Tibial nerve (tissue), 4 donors: ENCODE data around the gene CABLES2.

Experiments
- EP300 ChIP-seq, 2 donors: sonication (generic); formaldehyde crosslinking; IDR thresholded peaks; one replicate each; pipeline ENCODE4 v1.6.1; 2017; ENCODE audit warnings: antibody characterized with exemption in 2 of 2, mild to moderate bottlenecking in 1 of 2
- POLR2A ChIP-seq, 2 donors: fragments of 450-650 bp; IDR thresholded peaks; one replicate each; pipeline ENCODE4 v1.6.1; 2017; ENCODE audit warnings: antibody characterized with exemption in 2 of 2, mild to moderate bottlenecking in 2 of 2, moderate library complexity in 2 of 2
- TF ChIP-seq, protein P1 (sequence below), 5 experiments: fragments of 200-600 bp in 3 of 5; fragments of 450-650 bp in 2 of 5; sonication (generic) in 3 of 5; IDR thresholded peaks; one replicate each; pipeline ENCODE4 v1.5.1; 2016 to 2019; ENCODE audit warnings: antibody characterized with exemption in 5 of 5, mild to moderate bottlenecking in 3 of 5, moderate library complexity in 2 of 5

DNA sequence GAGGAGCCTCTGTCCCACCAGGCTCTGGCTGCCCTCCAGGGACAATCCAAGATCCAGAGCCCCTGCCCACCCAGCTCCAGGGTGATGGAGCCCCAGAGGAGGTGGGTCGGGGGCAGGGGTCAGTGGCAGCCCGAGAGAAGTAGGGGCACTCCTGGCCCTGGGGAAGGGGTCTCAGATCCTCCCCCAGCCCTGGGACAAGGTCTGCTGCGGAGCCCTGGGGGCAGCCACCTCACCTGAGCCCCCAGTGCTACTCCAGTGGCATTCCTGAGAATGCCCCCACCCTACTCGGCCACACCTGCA, 37.3 kb downstream of the CABLES2 start:
- TF ChIP-seq EP300 (IDR thresholded peaks at IDR 0.05), result no peak
- TF ChIP-seq POLR2A (IDR thresholded peaks at IDR 0.05), result no peak
- TF ChIP-seq, protein P1, sequence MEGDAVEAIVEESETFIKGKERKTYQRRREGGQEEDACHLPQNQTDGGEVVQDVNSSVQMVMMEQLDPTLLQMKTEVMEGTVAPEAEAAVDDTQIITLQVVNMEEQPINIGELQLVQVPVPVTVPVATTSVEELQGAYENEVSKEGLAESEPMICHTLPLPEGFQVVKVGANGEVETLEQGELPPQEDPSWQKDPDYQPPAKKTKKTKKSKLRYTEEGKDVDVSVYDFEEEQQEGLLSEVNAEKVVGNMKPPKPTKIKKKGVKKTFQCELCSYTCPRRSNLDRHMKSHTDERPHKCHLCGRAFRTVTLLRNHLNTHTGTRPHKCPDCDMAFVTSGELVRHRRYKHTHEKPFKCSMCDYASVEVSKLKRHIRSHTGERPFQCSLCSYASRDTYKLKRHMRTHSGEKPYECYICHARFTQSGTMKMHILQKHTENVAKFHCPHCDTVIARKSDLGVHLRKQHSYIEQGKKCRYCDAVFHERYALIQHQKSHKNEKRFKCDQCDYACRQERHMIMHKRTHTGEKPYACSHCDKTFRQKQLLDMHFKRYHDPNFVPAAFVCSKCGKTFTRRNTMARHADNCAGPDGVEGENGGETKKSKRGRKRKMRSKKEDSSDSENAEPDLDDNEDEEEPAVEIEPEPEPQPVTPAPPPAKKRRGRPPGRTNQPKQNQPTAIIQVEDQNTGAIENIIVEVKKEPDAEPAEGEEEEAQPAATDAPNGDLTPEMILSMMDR (IDR thresholded peaks at IDR 0.05), result no peak
